ENCODE results near the gene PBOV1.

Gene PBOV1

DNA sequence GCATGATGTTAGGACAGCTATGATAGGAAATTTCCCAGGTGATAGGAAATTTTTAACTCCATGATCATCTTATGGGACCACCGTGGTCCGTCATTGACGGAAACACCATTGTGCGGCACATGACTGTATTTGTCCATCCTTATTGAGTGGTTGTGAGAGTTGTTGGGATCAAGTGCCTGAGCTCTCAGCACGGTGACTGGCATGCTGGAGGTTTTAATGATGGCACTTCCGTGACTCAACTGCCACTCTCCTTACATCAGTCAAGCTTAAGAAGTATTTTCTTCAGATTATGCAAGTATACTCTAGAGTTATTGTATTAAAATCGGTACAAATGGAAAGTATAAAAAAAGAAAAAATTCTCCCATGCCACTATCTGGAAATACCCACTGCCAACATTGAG, 20.7 kb downstream of the PBOV1 start:
- Histone ChIP-seq H3K9me3 (ENCODE audit: control insufficient read depth, insufficient read depth, low read depth, low read length) (no peaks in the 10 kb centered on the region), H3K4me1 (ENCODE audit: control insufficient read depth, insufficient read depth, low read length) (no peaks in the 10 kb centered on the region), H3K27ac (ENCODE audit: extremely low read depth, low read depth, low read length) (no peak overlapping the region), H3K36me3 (ENCODE audit: control insufficient read depth in 2 of 2, insufficient read depth in 1 of 2, low read length in 2 of 2) (no peaks in the 10 kb centered on the region), H3K4me3 (ENCODE audit: low read depth, low read length) (no peak overlapping the region)
- TF ChIP-seq SP7 (tag by site-specific recombination; IDR thresholded peaks at IDR 0.05) (no peak), ZNF341 (tag by site-specific recombination; IDR thresholded peaks at IDR 0.05; ENCODE audit: low read depth) (no peak), ZNF792 (tag by site-specific recombination; IDR thresholded peaks at IDR 0.05) (no peak), ZNF571 (tag by site-specific recombination; IDR thresholded peaks at IDR 0.05) (no peak), ZNF23 (tag by site-specific recombination; IDR thresholded peaks at IDR 0.05; ENCODE audit: borderline replicate concordance) (no peak), ZBTB7A (tag by site-specific recombination; IDR thresholded peaks at IDR 0.05; ENCODE audit: low read depth) (no peak), ZNF544 (tag by site-specific recombination; IDR thresholded peaks at IDR 0.05) (no peak), ZSCAN4 (tag by site-specific recombination; IDR thresholded peaks at IDR 0.05) (no peak), ZNF221 (tag by site-specific recombination; IDR thresholded peaks at IDR 0.05; ENCODE audit: borderline replicate concordance) (no peak), ZNF292 (tag by site-specific recombination; IDR thresholded peaks at IDR 0.05; ENCODE audit: borderline replicate concordance, low read depth) (no peak), YY1 (tag by site-specific recombination; IDR thresholded peaks at IDR 0.05) (no peak), ZNF350 (tag by site-specific recombination; IDR thresholded peaks at IDR 0.05) (no peak), WT1 (tag by site-specific recombination; IDR thresholded peaks at IDR 0.05) (no peak), ZNF600 (tag by site-specific recombination; IDR thresholded peaks at IDR 0.05) (no peak), ZNF510 (tag by site-specific recombination; IDR thresholded peaks at IDR 0.05; ENCODE audit: insufficient replicate concordance) (no peak), FEZF1 (tag by site-specific recombination; IDR thresholded peaks at IDR 0.05) (no peak), KLF7 (tag by site-specific recombination; IDR thresholded peaks at IDR 0.05; ENCODE audit: borderline replicate concordance) (no peak), ZNF561 (tag by site-specific recombination; IDR thresholded peaks at IDR 0.05; ENCODE audit: borderline replicate concordance) (no peak), ZNF146 (tag by site-specific recombination; IDR thresholded peaks at IDR 0.05) (no peak)
- POLR2A ChIA-PET: no interaction called here
- CTCF ChIA-PET: interaction anchor here (0.6 to 1.5 kb wide), 3 partner anchors 14 to 327 kb away, joined by 3 to 7 read pairs (median 4); no protein-coding TSS in a partner anchor

GRCh38 chr6:138196122-138196738, 22.1 kb downstream of the PBOV1 start:
- ChIA-PET POLR2A (no interaction called here), CTCF (interaction anchor here (0.6 kb wide), 1 partner anchor 237 kb away, joined by 3 read pairs; no protein-coding TSS in a partner anchor)
- Histone ChIP-seq H3K4me1 (ENCODE audit: control insufficient read depth, insufficient read depth, low read length) (no peaks in the 10 kb centered on the region), H3K36me3 (ENCODE audit: control insufficient read depth in 2 of 2, insufficient read depth in 1 of 2, low read length in 2 of 2) (no peaks in the 10 kb centered on the region), H3K27ac (ENCODE audit: extremely low read depth, low read depth, low read length) (no peak overlapping the region), H3K4me3 (ENCODE audit: low read depth, low read length) (no peak overlapping the region), H3K9me3 (ENCODE audit: control insufficient read depth, insufficient read depth, low read depth, low read length) (no peaks in the 10 kb centered on the region)
- no peak for TF ChIP-seq ZNF521 (tag by site-specific recombination; IDR thresholded peaks at IDR 0.05)
- no peak for TF ChIP-seq RBAK (tag by site-specific recombination; IDR thresholded peaks at IDR 0.05)
- TF ChIP-seq ZNF114 (tag by site-specific recombination; IDR thresholded peaks at IDR 0.05): no peak
- TF ChIP-seq KLF16 (tag by site-specific recombination; IDR thresholded peaks at IDR 0.05): no peak
- no peak for TF ChIP-seq ZNF394 (tag by site-specific recombination; IDR thresholded peaks at IDR 0.05; ENCODE audit: borderline replicate concordance)
- no peak for TF ChIP-seq ZNF701 (tag by site-specific recombination; IDR thresholded peaks at IDR 0.05)
- no peak for TF ChIP-seq ZFHX2 (tag by site-specific recombination; conservative IDR thresholded peaks at IDR 0.05)
- TF ChIP-seq ZNF768 (tag by site-specific recombination; IDR thresholded peaks at IDR 0.05): no peak
- no peak for TF ChIP-seq ZNF48 (tag by site-specific recombination; IDR thresholded peaks at IDR 0.05)
- TF ChIP-seq ZNF423 (tag by site-specific recombination; IDR thresholded peaks at IDR 0.05): no peak
- TF ChIP-seq SP2 (tag by site-specific recombination; IDR thresholded peaks at IDR 0.05): no peak
- TF ChIP-seq ZNF561 (tag by site-specific recombination; IDR thresholded peaks at IDR 0.05; ENCODE audit: borderline replicate concordance): no peak
